ENCODE data around the gene TIMM29.

The TIMM29 gene

GRCh38 chr19:10913716-10914340 is 14.8 kb upstream of the TIMM29 start:
- WGBS = 97% methylated on average over 24 of the region's 24 CpGs
- no peak overlapping the region for H3K27ac ChIP-seq (ENCODE audit: low read depth, low read length)
- no peaks in the 10 kb centered on the region for H3K27me3 ChIP-seq (ENCODE audit: insufficient read depth, low read length)
- peaks cover 66% of the 10 kb centered on the region for H3K36me3 ChIP-seq (ENCODE audit: insufficient read depth, low read length)
- H3K4me3 ChIP-seq (ENCODE audit: low read length) = no peak overlapping the region
- no peaks in the 10 kb centered on the region for H3K4me1 ChIP-seq (ENCODE audit: insufficient read depth, low read length)
- no peak overlapping the region for H3K9ac ChIP-seq (ENCODE audit: low read depth, low read length)
- no peaks in the 10 kb centered on the region for H3K9me3 ChIP-seq (ENCODE audit: insufficient read depth, low read depth, low read length)

- 94% methylated on average over 19 of the region's 19 CpGs for WGBS
- Histone ChIP-seq H3K4me1 (ENCODE audit: insufficient read depth, low read length) (no peaks in the 10 kb centered on the region), H3K4me3 (ENCODE audit: low read length) (no peak overlapping the region), H3K27me3 (ENCODE audit: insufficient read depth, low read length) (no peaks in the 10 kb centered on the region), H3K36me3 (ENCODE audit: insufficient read depth, low read length) (peaks cover 72% of the 10 kb centered on the region), H3K9me3 (ENCODE audit: insufficient read depth, low read depth, low read length) (no peaks in the 10 kb centered on the region), H3K27ac (ENCODE audit: low read depth, low read length) (no peak overlapping the region), H3K9ac (ENCODE audit: low read depth, low read length) (no peak overlapping the region)
Observed at GRCh38 chr19:10915130-10916091, 13.2 kb upstream of the TIMM29 start.

DNA sequence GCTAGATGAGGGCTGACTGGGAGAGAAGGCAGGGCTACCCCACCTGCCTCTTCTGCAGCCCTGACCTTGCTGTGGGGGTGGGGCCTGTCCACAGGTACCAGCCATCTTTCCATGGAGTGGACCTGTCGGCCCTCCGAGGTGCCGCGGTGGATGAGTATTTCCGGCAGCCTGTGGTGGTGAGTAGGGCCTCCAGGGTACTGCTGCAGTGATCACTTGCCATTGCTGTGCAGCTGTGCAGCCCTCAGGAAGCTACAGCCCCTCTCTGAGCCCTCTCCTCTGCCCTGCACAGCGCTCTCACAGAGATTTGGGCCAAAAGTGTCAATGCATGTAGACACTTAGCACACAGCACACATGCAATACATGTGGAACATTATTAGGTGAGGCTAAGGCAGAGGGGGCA is 12.0 kb upstream of the TIMM29 start:
- Histone ChIP-seq H3K27me3 (ENCODE audit: insufficient read depth, low read length) (no peaks in the 10 kb centered on the region), H3K4me1 (ENCODE audit: insufficient read depth, low read length) (no peaks in the 10 kb centered on the region), H3K27ac (ENCODE audit: low read depth, low read length) (no peak overlapping the region), H3K9me3 (ENCODE audit: insufficient read depth, low read depth, low read length) (no peaks in the 10 kb centered on the region), H3K36me3 (ENCODE audit: insufficient read depth, low read length) (peaks cover 77% of the 10 kb centered on the region), H3K4me3 (ENCODE audit: low read length) (no peak overlapping the region), H3K9ac (ENCODE audit: low read depth, low read length) (no peak overlapping the region)
- WGBS = 97% methylated on average over 6 of the region's 6 CpGs

GRCh38 chr19:10918359-10918758 is 10.3 kb upstream of the TIMM29 start:
- Histone ChIP-seq H3K27me3 (ENCODE audit: insufficient read depth, low read length) (no peaks in the 10 kb centered on the region), H3K9ac (ENCODE audit: low read depth, low read length) (no peak overlapping the region), H3K27ac (ENCODE audit: low read depth, low read length) (no peak overlapping the region), H3K9me3 (ENCODE audit: insufficient read depth, low read depth, low read length) (no peaks in the 10 kb centered on the region), H3K36me3 (ENCODE audit: insufficient read depth, low read length) (peaks cover 80% of the 10 kb centered on the region), H3K4me1 (ENCODE audit: insufficient read depth, low read length) (no peaks in the 10 kb centered on the region), H3K4me3 (ENCODE audit: low read length) (no peak overlapping the region)
- 89% methylated on average over 11 of the region's 11 CpGs for WGBS

DNA sequence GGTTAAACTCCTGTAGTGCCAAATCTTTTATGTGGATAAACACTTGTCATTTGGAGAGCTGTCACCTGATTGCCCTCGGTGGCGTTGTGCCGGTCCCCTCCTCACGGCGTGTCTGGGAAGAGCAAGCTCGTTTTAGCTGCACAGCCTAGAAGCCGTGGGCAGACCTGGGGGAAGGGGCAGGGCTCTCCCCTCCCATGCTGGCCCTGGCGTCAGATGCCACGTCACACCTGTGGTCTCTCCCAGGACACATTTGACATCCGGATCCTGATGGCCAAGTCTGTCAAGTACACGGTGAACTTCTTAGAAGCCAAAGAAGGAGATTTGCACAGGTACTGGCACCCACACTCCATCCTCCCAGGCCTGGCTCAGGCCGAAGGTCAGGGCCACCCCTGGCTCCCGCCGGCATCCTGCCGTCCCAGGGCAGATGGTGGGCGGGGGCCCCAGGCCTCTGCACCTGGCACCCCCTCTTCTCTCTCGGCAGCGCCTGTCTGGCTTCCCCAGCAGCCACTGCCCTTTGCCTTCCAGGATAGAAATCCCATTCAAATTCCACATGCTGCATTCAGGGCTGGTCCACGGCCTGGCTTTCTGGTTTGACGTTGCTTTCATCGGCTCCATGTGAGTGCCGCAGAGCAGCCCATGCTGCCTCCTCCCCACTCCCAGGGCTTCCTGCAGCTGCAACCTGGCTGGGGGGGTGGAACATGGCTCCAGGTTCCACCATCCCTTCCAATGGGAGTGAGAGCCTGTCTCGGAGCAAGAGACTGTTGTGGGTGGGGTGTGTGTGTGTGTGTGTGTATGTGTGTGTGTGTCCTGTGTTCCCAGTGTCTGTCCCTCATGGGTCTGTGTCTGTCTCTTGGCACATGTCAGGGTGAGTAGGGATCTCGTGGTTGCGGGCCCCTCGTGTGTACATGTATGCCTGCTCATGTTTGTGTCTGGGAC is 9.0 kb upstream of the TIMM29 start:
- H3K4me3 ChIP-seq (ENCODE audit: low read length) = no peak overlapping the region
- 96% methylated on average over 26 of the region's 26 CpGs for WGBS
- no peaks in the 10 kb centered on the region for H3K9me3 ChIP-seq (ENCODE audit: insufficient read depth, low read depth, low read length)
- no peak overlapping the region for H3K9ac ChIP-seq (ENCODE audit: low read depth, low read length)
- H3K4me1 ChIP-seq (ENCODE audit: insufficient read depth, low read length) = no peaks in the 10 kb centered on the region
- peaks cover 81% of the 10 kb centered on the region for H3K36me3 ChIP-seq (ENCODE audit: insufficient read depth, low read length)
- H3K27me3 ChIP-seq (ENCODE audit: insufficient read depth, low read length) = no peaks in the 10 kb centered on the region
- H3K27ac ChIP-seq (ENCODE audit: low read depth, low read length) = no peak overlapping the region

DNA sequence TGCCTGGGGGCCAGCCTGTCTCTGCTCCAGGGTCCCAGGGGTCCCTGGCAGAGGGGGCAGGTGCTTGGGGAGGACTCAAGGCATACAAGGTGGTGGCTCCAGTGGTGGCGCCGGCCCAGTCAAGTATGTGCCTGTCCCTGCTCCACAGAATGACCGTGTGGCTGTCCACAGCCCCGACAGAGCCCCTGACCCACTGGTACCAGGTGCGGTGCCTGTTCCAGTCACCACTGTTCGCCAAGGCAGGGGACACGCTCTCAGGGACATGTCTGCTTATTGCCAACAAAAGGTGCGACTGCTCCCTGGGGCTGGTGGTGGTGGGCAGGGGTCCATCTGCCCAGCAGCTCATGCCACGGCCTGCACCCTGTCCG is 8.3 kb upstream of the TIMM29 start:
- no peak overlapping the region for H3K27ac ChIP-seq (ENCODE audit: low read depth, low read length)

DNA sequence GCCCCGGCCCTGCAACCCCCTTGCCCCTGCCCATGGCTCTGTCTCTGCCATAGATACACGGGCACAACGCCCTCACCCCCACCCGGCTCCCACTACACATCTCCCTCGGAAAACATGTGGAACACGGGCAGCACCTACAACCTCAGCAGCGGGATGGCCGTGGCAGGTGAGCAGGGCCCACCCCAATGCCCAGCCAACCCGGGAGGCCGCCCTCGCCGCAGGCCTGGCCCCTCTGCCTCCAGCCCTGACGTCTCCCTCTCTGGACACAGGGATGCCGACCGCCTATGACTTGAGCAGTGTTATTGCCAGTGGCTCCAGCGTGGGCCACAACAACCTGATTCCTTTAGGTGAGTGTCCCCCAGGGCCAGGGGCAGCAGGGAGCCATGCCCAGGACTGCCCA is 7.8 kb upstream of the TIMM29 start:
- Histone ChIP-seq H3K27me3 (ENCODE audit: insufficient read depth, low read length) (no peaks in the 10 kb centered on the region), H3K27ac (ENCODE audit: low read depth, low read length) (no peak overlapping the region), H3K4me3 (ENCODE audit: low read length) (no peak overlapping the region), H3K9me3 (ENCODE audit: insufficient read depth, low read depth, low read length) (no peaks in the 10 kb centered on the region), H3K4me1 (ENCODE audit: insufficient read depth, low read length) (no peaks in the 10 kb centered on the region), H3K9ac (ENCODE audit: low read depth, low read length) (no peak overlapping the region), H3K36me3 (ENCODE audit: insufficient read depth, low read length) (peaks cover 81% of the 10 kb centered on the region)
- WGBS = 94% methylated on average over 16 of the region's 16 CpGs

More for the DNA sequence above, 8.3 kb upstream of the TIMM29 start:
- 97% methylated on average over 10 of the region's 10 CpGs for WGBS
- Histone ChIP-seq H3K4me3 (ENCODE audit: low read length) (no peak overlapping the region), H3K36me3 (ENCODE audit: insufficient read depth, low read length) (peaks cover 82% of the 10 kb centered on the region), H3K4me1 (ENCODE audit: insufficient read depth, low read length) (no peaks in the 10 kb centered on the region), H3K9ac (ENCODE audit: low read depth, low read length) (no peak overlapping the region), H3K27me3 (ENCODE audit: insufficient read depth, low read length) (no peaks in the 10 kb centered on the region), H3K9me3 (ENCODE audit: insufficient read depth, low read depth, low read length) (no peaks in the 10 kb centered on the region)

DNA sequence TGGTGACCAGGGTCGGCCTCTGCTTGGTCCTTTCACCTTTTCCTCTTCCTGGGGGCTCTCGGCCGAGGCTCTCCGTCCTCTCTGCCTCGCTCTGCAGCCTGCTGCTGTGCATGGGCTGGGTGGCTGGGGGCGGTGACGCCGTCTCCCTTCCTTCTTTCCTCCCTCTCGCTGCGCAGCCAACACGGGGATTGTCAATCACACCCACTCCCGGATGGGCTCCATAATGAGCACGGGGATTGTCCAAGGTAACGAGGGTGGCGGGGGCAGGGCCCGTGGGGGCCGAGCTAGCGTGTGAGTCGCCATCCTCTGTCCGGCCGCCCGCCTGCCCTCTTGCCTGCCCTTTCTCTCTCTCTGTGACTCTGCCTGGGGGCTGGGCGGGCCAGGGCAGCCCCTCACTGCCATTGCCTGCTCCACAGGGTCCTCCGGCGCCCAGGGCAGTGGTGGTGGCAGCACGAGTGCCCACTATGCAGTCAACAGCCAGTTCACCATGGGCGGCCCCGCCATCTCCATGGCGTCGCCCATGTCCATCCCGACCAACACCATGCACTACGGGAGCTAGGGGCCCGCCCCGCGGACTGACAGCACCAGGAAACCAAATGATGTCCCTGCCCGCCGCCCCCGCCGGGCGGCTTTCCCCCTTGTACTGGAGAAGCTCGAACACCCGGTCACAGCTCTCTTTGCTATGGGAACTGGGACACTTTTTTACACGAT is 7.3 kb upstream of the TIMM29 start:
- Histone ChIP-seq H3K4me1 (ENCODE audit: insufficient read depth, low read length) (no peaks in the 10 kb centered on the region), H3K27ac (ENCODE audit: low read depth, low read length) (no peak overlapping the region), H3K4me3 (ENCODE audit: low read length) (no peak overlapping the region), H3K9ac (ENCODE audit: low read depth, low read length) (no peak overlapping the region), H3K36me3 (ENCODE audit: insufficient read depth, low read length) (peaks cover 75% of the 10 kb centered on the region), H3K27me3 (ENCODE audit: insufficient read depth, low read length) (no peaks in the 10 kb centered on the region), H3K9me3 (ENCODE audit: insufficient read depth, low read depth, low read length) (no peaks in the 10 kb centered on the region)
- WGBS = 95% methylated on average over 43 of the region's 43 CpGs

DNA sequence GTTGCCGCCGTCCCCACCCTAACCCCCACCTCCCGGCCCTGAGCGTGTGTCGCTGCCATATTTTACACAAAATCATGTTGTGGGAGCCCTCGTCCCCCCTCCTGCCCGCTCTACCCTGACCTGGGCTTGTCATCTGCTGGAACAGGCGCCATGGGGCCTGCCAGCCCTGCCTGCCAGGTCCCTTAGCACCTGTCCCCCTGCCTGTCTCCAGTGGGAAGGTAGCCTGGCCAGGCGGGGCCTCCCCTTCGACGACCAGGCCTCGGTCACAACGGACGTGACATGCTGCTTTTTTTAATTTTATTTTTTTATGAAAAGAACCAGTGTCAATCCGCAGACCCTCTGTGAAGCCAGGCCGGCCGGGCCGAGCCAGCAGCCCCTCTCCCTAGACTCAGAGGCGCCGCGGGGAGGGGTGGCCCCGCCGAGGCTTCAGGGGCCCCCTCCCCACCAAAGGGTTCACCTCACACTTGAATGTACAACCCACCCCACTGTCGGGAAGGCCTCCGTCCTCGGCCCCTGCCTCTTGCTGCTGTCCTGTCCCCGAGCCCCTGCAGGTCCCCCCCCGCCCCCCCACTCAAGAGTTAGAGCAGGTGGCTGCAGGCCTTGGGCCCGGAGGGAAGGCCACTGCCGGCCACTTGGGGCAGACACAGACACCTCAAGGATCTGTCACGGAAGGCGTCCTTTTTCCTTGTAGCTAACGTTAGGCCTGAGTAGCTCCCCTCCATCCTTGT is 6.5 kb upstream of the TIMM29 start:
- no peak overlapping the region for H3K4me3 ChIP-seq (ENCODE audit: low read length)
- H3K27me3 ChIP-seq (ENCODE audit: insufficient read depth, low read length) = no peaks in the 10 kb centered on the region
- H3K9me3 ChIP-seq (ENCODE audit: insufficient read depth, low read depth, low read length) = no peaks in the 10 kb centered on the region
- H3K9ac ChIP-seq (ENCODE audit: low read depth, low read length) = no peak overlapping the region
- no peaks in the 10 kb centered on the region for H3K4me1 ChIP-seq (ENCODE audit: insufficient read depth, low read length)
- peaks cover 71% of the 10 kb centered on the region for H3K36me3 ChIP-seq (ENCODE audit: insufficient read depth, low read length)
- H3K27ac ChIP-seq (ENCODE audit: low read depth, low read length) = no peak overlapping the region
- 94% methylated on average over 32 of the region's 33 CpGs for WGBS

GRCh38 chr19:10922638-10923014 is 6.0 kb upstream of the TIMM29 start:
- H3K9me3 ChIP-seq (ENCODE audit: insufficient read depth, low read depth, low read length) = no peaks in the 10 kb centered on the region
- no peak overlapping the region for H3K27ac ChIP-seq (ENCODE audit: low read depth, low read length)
- H3K4me1 ChIP-seq (ENCODE audit: insufficient read depth, low read length) = no peaks in the 10 kb centered on the region
- H3K36me3 ChIP-seq (ENCODE audit: insufficient read depth, low read length) = peaks cover 73% of the 10 kb centered on the region
- 87% methylated on average over 8 of the region's 13 CpGs for WGBS
- no peak overlapping the region for H3K9ac ChIP-seq (ENCODE audit: low read depth, low read length)
- H3K27me3 ChIP-seq (ENCODE audit: insufficient read depth, low read length) = no peaks in the 10 kb centered on the region
- no peak overlapping the region for H3K4me3 ChIP-seq (ENCODE audit: low read length)
